Measurements from ENCODE around the gene CLEC1A.
A peak's percentile ranks its signal among the peaks of the same experiment; 100 is the strongest.

The CLEC1A gene

DNA sequence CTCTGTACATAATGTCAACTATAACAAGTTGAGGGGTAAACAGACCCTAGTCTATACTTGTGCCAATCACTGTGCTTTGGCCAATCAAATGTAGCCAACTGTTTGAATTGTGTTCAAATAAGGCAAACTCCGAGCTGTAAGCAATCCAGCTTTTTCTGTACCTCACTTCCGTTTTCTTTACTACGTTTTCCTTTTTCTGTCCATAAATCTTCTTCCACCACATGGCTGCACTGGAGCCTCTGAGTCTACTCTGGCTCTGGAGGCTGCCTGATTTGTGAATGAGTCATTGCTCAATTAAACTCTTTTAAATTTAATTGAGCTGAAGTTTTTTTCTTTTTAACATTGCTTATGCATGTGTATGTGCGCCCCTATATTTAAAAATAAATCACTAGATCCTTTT lies 29.7 kb downstream of the CLEC1A start:
- DNase-seq (ENCODE audit: low read depth, low spot score): peak; percentile 7
- no peak overlapping the region for H3K4me3 ChIP-seq (ENCODE audit: low read depth, low read length)
- ChIA-PET POLR2A (no interaction called here), CTCF (interaction anchor here (1.2 to 2.4 kb wide), 2 partner anchors 35 to 319 kb away, joined by 3 to 7 read pairs; no protein-coding TSS in a partner anchor)
- TF ChIP-seq CTCF (IDR thresholded peaks at IDR 0.05; ENCODE audit: insufficient read depth, low read length, missing control alignments): no peak

DNA sequence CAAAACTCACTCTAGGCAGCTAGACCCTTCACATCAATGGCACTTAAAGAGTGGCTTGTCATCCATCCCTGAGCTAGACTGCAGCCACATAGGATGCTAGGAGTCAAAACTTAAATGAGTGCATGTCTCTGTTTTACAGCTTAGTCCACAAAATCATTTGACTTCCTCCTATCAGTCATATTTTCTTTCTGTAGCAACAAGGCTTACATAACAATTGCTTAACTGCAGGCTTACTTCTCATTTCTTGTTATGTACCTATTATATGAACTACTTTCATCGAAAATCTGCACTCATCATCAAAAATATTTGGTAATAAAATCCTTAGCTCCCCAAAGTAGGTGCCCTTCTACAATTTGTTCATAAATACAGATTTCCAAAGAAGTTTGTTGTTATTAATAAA lies 30.1 kb downstream of the CLEC1A start:
- no peak for DNase-seq (ENCODE audit: low read depth, low spot score)
- CTCF ChIA-PET: interaction anchor here (1.2 to 2.4 kb wide), 2 partner anchors 34 to 318 kb away, joined by 3 to 7 read pairs; no protein-coding TSS in a partner anchor
- no peak overlapping the region for H3K4me3 ChIP-seq (ENCODE audit: low read depth, low read length)
- TF ChIP-seq CTCF (IDR thresholded peaks at IDR 0.05; ENCODE audit: insufficient read depth, low read length, missing control alignments): no peak
- POLR2A ChIA-PET: no interaction called here

DNA sequence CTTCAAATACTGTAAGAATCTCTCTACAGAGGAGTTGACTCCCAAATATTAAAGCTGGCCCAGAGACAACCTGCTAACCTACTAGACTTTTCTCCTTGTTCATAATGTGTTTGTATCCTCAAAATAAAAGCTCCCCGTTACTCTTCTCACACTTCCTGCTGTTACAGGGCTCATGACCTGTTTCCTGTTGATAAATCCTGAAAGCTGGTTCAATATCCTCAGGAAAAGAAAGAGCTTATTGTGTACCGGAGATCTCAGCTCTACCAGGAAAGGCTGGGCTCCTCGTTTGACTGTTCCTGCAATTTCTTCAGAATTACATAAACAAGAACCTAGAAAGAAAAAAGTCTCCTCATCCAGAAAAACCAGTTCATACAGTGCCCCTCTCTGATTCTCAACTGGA lies 30.8 kb downstream of the CLEC1A start:
- no peak overlapping the region for H3K4me3 ChIP-seq (ENCODE audit: low read depth, low read length)
- ChIA-PET POLR2A (no interaction called here), CTCF (interaction anchor here (2.4 kb wide), 1 partner anchor 33 kb away, joined by 7 read pairs; no protein-coding TSS in a partner anchor)
- no peak for TF ChIP-seq CTCF (IDR thresholded peaks at IDR 0.05; ENCODE audit: insufficient read depth, low read length, missing control alignments)
- DNase-seq (ENCODE audit: low read depth, low spot score): no peak

DNA sequence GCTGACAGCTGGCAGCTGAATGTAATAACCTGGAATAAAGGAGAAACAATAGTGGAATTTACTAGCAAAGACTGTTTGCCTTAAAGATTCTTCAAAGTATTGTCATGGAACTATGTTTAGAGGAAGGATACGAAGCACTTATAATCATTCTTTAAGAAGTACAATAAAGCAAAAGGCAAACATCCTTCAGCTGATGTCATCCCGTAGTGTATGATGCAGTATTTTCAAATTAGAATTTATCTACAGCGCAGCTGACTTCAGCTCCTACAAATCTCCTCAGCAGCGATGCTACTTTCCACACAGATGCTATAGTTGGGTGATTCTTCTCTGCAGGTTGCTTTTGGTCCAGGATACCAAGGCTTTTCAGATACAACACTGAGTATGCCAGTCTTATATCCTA lies 31.5 kb downstream of the CLEC1A start:
- DNase-seq (ENCODE audit: low read depth, low spot score): no peak
- TF ChIP-seq CTCF (IDR thresholded peaks at IDR 0.05; ENCODE audit: insufficient read depth, low read length, missing control alignments): no peak
- CTCF ChIA-PET: interaction anchor here (2.4 kb wide), 1 partner anchor 33 kb away, joined by 7 read pairs; no protein-coding TSS in a partner anchor
- POLR2A ChIA-PET: no interaction called here
- H3K4me3 ChIP-seq (ENCODE audit: low read depth, low read length): no peak overlapping the region

DNA sequence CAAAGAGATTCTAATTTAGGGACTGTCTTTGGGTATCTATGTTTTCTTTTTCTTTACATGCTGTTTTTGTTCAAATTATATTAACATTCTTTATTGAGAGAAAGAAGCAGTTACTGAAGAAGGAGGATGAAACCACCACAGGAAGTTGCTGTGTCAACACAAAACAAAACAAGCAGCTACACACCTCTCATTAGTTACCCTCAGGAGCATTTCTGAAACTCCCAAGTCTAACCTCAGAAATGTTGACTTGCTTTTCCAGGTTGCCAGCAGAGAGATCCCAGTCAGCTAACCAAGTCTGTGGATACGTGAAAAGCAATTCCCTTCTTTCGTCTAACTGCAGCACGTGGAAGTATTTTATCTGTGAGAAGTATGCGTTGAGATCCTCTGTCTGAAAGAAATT lies 33.5 kb downstream of the CLEC1A start:
- DNase-seq (ENCODE audit: low read depth, low spot score): no peak
- ChIA-PET CTCF (no interaction called here), POLR2A (no interaction called here)
- H3K4me3 ChIP-seq (ENCODE audit: low read depth, low read length): no peak overlapping the region
- no peak for TF ChIP-seq CTCF (IDR thresholded peaks at IDR 0.05; ENCODE audit: insufficient read depth, low read length, missing control alignments)

GRCh38 chr12:10058387-10058786 lies 40.4 kb downstream of the CLEC1A start:
- TF ChIP-seq CTCF (IDR thresholded peaks at IDR 0.05; ENCODE audit: insufficient read depth, low read length, missing control alignments): no peak
- CTCF ChIA-PET: no interaction called here
- DNase-seq (ENCODE audit: low read depth, low spot score): no peak
- H3K4me3 ChIP-seq (ENCODE audit: low read depth, low read length): no peak overlapping the region
- POLR2A ChIA-PET: no interaction called here
